SHP77 treated with DMSO at 0.1 percent for 48 hours (cell line): ENCODE data around the gene NAT9.
A peak's percentile ranks its signal among the peaks of the same experiment; 100 is the strongest.

ENCODE experiments used
- DNase-seq: peaks from one replicate; lab custom pipeline; 2025; lab: John Stamatoyannopoulos, UW

NAT9 gene

GRCh38 chr17:74761419-74761818 lies 14.7 kb downstream of the NAT9 start:
- DNase-seq, result no peak

- DNase-seq, result no peak
Observed at GRCh38 chr17:74760404-74761105, 15.6 kb downstream of the NAT9 start.

GRCh38 chr17:74759941-74760340 lies 16.2 kb downstream of the NAT9 start:
- DNase-seq, result no peak

GRCh38 chr17:74759243-74759801 lies 16.8 kb downstream of the NAT9 start:
- no peak for DNase-seq

GRCh38 chr17:74758848-74759168 lies 17.3 kb downstream of the NAT9 start:
- no peak for DNase-seq

- peak; percentile 22 for DNase-seq
Observed at GRCh38 chr17:74757931-74758847, 18.0 kb downstream of the NAT9 start.

GRCh38 chr17:74757502-74757901 lies 18.6 kb downstream of the NAT9 start:
- no peak for DNase-seq

- DNase-seq, result no peak
Observed at GRCh38 chr17:74756891-74757290, 19.3 kb downstream of the NAT9 start.

GRCh38 chr17:74755533-74755932 lies 20.6 kb downstream of the NAT9 start:
- DNase-seq, result no peak

- no peak for DNase-seq
Observed at GRCh38 chr17:74754832-74755231, 21.3 kb downstream of the NAT9 start.

- no peak for DNase-seq
Observed at GRCh38 chr17:74752822-74753401, 23.2 kb downstream of the NAT9 start.

GRCh38 chr17:74752415-74752814 lies 23.7 kb downstream of the NAT9 start:
- DNase-seq, result no peak

- no peak for DNase-seq
Observed at GRCh38 chr17:74750327-74751069, 25.6 kb downstream of the NAT9 start.

GRCh38 chr17:74750039-74750326 lies 26.2 kb downstream of the NAT9 start:
- DNase-seq, result no peak

- no peak for DNase-seq
Observed at GRCh38 chr17:74749279-74750038, 26.7 kb downstream of the NAT9 start.

- DNase-seq, result peak; percentile 89
Observed at GRCh38 chr17:74748529-74749278, 27.4 kb downstream of the NAT9 start, which contains the start of gene NHERF1. Gene NHERF1 (plus strand): TSS chr17:74748628. CDS start chr17:74748847, 219 bp downstream.

- DNase-seq, result no peak
Observed at GRCh38 chr17:74748279-74748528, 27.9 kb downstream of the NAT9 start.

- no peak for DNase-seq
Observed at GRCh38 chr17:74746922-74747321, 29.2 kb downstream of the NAT9 start.

- DNase-seq, result no peak
Observed at GRCh38 chr17:74746376-74746775, 29.8 kb downstream of the NAT9 start.

GRCh38 chr17:74745548-74746177 lies 30.5 kb downstream of the NAT9 start:
- no peak for DNase-seq
